ENCODE measurements around the gene CEP290. TPM values are rescaled to one million over a fixed set of nuclear protein-coding genes. Genes with fewer than 3 reads are reported as not detected.

CEP290 gene
- total RNA-seq = 100 to 1,000 TPM in 1 of 6 donors, 10 to 100 TPM in 5; 10.6 to 110 (median 20.1) TPM

DNA sequence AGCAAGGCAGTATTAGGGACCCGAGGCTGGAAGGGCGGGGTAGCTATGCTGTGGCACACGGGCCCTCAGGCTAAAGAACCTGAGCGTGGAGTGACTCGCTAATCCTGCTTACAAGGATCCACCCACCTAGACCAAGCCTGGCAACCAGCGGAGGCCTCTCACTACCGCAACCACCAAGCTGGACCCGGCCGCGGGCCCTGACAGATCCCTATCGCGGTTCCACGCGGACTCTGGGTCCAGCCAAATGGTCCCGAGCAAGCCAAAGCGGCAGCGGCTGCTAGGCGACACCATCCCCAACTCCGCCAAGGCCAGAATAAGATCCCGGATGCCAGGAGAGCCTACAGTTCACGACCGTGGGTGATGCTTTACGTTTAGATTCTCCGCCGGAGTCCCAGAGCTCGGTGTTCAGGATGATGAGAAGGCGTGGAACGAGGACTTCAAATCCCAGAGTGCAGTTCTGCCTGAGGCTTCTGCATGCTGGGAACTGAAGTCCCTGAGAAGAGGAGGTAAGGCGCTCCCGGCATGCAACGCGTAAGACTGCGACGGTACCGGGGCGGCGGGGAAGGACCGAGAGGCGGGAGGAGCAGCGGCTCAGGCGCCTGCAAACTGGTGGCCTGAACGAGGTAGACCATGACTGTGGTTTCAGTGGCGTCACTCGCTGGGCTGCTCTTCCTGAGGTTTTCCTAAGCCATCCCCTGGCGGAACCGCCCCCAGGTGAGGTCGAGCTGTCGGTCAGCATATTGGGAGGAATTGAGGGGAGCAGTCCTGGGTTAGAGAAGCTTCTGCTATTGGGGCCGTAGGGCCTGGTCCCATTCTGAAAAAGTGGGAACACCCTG lies at the start of gene CEP290, which contains the start of gene TMTC3:
Gene CEP290, minus strand, starts transcription at position 315 of the 836 bp plus-strand sequence. CDS start 781 bp downstream, outside the sequence.
Gene TMTC3, plus strand, starts transcription at position 534 of the 836 bp plus-strand sequence. CDS start 6,009 bp downstream, outside the sequence.
- Histone ChIP-seq H3K36me3 (peaks cover 0 to 1% (median 0%) of the 10 kb centered on the region in 4 donors), H3K4me1 (peaks cover 7 to 22% (median 16%) of the 10 kb centered on the region in 4 donors), H3K27me3 (no peaks in the 10 kb centered on the region), H3K27ac (peak within 1 kb of the TSS; percentile 64 to 84 (median 78)), H3K4me3 (peak within 1 kb of the TSS; percentile 62 to 92 (median 73)), H3K9me3 (no peaks in the 10 kb centered on the region)
- WGBS, 2 donors = 1% methylated on average over 22 to 46 of the region's 49 CpGs
- TF ChIP-seq POLR2A (IDR thresholded peaks at IDR 0.05) (peak in 3 of 4 donors; percentile 27 to 78 (median 57)), EP300 (IDR thresholded peaks at IDR 0.05) (no peak), POLR2AphosphoS5 (IDR thresholded peaks at IDR 0.05) (peak; percentile 60 to 91)
- TF ChIP-seq, protein P1, sequence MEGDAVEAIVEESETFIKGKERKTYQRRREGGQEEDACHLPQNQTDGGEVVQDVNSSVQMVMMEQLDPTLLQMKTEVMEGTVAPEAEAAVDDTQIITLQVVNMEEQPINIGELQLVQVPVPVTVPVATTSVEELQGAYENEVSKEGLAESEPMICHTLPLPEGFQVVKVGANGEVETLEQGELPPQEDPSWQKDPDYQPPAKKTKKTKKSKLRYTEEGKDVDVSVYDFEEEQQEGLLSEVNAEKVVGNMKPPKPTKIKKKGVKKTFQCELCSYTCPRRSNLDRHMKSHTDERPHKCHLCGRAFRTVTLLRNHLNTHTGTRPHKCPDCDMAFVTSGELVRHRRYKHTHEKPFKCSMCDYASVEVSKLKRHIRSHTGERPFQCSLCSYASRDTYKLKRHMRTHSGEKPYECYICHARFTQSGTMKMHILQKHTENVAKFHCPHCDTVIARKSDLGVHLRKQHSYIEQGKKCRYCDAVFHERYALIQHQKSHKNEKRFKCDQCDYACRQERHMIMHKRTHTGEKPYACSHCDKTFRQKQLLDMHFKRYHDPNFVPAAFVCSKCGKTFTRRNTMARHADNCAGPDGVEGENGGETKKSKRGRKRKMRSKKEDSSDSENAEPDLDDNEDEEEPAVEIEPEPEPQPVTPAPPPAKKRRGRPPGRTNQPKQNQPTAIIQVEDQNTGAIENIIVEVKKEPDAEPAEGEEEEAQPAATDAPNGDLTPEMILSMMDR (IDR thresholded peaks at IDR 0.05) = peak in 1 of 6 experiments; percentile 22
- ATAC-seq (ENCODE audit: low FRiP score in 2 of 2) (peak; percentile 99 to 100), DNase-seq (peak; percentile 93 to 99)

GRCh38 chr12:88188180-88188579 lies 46.3 kb upstream of the CEP290 start:
- no peaks in the 10 kb centered on the region for H3K9me3 ChIP-seq
- H3K27ac ChIP-seq = no peak overlapping the region
- DNase-seq (no peak), ATAC-seq (ENCODE audit: low FRiP score in 2 of 2) (no peak)
- TF ChIP-seq POLR2AphosphoS5 (IDR thresholded peaks at IDR 0.05) (no peak), EP300 (IDR thresholded peaks at IDR 0.05) (no peak), POLR2A (IDR thresholded peaks at IDR 0.05) (no peak)
- TF ChIP-seq, protein P1 (IDR thresholded peaks at IDR 0.05) = no peak
- H3K4me3 ChIP-seq = no peak overlapping the region
- no peaks in the 10 kb centered on the region for H3K27me3 ChIP-seq
- no peaks in the 10 kb centered on the region for H3K4me1 ChIP-seq
- 80 to 83% methylated on average over 1 of the region's 1 CpG for WGBS, 2 donors
- peaks cover 0 to 15% (median 4%) of the 10 kb centered on the region in 4 donors for H3K36me3 ChIP-seq

DNA sequence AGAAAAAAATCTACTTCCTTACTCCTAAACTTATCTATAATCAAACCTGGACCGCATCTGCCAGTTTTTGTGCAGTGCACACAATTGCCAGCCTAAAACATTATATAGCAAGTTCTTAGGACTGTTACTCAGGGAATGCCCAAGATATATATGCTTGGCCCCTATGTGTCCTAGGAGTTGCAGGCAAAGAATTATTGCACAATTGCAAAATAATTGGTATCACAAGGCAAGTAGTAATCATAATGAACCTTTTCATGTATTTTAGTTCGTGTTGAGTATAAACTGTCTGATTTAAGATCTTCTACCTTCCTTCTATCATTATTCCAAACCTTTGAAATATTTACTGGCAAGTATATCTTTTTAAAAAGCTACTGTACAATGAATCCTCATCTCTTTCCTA lies 45.7 kb upstream of the CEP290 start:
- H3K4me3 ChIP-seq = no peak overlapping the region
- H3K27me3 ChIP-seq = no peaks in the 10 kb centered on the region
- no peak overlapping the region for H3K27ac ChIP-seq
- 90 to 98% methylated on average over 2 of the region's 2 CpGs for WGBS, 2 donors
- H3K4me1 ChIP-seq = no peaks in the 10 kb centered on the region
- peaks cover 0 to 16% (median 4%) of the 10 kb centered on the region in 4 donors for H3K36me3 ChIP-seq
- DNase-seq (no peak), ATAC-seq (ENCODE audit: low FRiP score in 2 of 2) (no peak)
- TF ChIP-seq POLR2A (IDR thresholded peaks at IDR 0.05) (no peak), EP300 (IDR thresholded peaks at IDR 0.05) (no peak), POLR2AphosphoS5 (IDR thresholded peaks at IDR 0.05) (no peak)
- TF ChIP-seq, protein P1 (IDR thresholded peaks at IDR 0.05) = no peak
- H3K9me3 ChIP-seq = no peaks in the 10 kb centered on the region

DNA sequence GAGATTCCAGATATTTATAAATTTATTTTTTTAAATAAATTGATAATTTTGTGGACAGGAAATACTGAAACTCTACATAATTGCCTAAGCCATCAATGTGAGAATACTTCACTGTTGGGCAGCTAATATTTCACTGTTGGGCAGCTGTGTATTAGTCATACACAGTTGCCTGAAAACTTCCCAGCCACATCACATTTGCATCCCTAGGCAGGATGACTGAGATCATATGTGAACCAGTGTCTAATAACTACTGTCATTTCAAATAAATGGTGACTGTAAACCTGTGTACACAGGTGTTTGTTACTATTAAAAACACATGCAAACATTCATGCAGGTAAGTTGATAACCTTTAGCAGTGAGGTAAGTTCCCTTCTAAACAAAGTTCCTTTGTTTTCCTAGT lies 44.1 kb upstream of the CEP290 start:
- Histone ChIP-seq H3K4me3 (no peak overlapping the region), H3K27ac (no peak overlapping the region), H3K4me1 (no peaks in the 10 kb centered on the region), H3K36me3 (peaks cover 0 to 14% (median 6%) of the 10 kb centered on the region in 4 donors), H3K27me3 (no peaks in the 10 kb centered on the region), H3K9me3 (no peaks in the 10 kb centered on the region)
- no peak for ATAC-seq (ENCODE audit: low FRiP score in 2 of 2)
- DNase-seq = no peak
- TF ChIP-seq POLR2A (IDR thresholded peaks at IDR 0.05) (no peak), POLR2AphosphoS5 (IDR thresholded peaks at IDR 0.05) (no peak), EP300 (IDR thresholded peaks at IDR 0.05) (no peak)
- TF ChIP-seq, protein P1 (IDR thresholded peaks at IDR 0.05) = no peak

All from upper lobe of left lung (tissue), 6 donors.